ENCODE data around the gene DGLUCY.
"Not testable (repeated sequence)": the region's sequence is repeated elsewhere in the genome, so short reads cannot be mapped to it uniquely, and the experiment has no call there.

DGLUCY gene

DNA sequence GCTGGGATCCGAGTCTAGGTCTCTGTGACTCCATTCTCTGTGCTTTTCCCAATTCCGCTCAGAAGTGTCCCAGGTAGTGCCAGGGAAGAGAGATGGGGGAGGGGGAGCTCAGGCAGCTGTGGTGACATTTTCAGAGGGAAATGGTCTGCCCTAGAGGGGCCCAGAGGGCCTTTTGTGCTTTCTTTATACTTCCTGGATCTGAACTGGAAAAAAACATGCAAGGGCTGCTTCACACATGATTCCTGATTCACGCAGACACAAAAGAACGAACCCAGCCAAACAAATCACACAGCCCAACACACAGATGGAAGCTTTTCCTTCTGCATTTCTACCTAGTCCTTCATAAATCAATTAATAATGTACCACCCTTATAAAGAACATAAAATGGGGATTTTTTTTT, 104.1 kb downstream of the DGLUCY start:
- DNase-seq: no peak

GRCh38 chr14:91219517-91220389, 105.9 kb downstream of the DGLUCY start:
- DNase-seq: no peak

DNA sequence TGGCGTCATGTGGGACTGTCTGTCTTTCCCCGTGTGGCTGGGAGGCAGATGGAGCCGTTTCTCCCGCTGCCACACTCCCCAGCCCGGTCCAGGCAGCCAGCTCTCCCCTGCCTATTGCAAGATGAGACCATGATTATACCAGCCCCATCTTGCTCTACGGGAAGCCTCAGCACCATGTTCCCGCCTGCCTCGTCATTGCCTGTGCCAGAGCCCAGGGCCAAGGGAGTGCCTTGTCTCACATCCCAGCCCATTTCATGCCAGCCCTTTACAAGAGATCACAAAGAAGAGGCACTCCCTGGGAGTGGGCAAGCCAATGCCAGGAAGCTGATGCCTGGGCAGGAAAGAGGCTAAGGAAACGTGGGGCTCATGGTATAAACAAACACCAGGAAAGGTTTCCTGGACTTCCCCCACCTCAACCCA, 106.7 kb downstream of the DGLUCY start:
- DNase-seq: no peak

DNA sequence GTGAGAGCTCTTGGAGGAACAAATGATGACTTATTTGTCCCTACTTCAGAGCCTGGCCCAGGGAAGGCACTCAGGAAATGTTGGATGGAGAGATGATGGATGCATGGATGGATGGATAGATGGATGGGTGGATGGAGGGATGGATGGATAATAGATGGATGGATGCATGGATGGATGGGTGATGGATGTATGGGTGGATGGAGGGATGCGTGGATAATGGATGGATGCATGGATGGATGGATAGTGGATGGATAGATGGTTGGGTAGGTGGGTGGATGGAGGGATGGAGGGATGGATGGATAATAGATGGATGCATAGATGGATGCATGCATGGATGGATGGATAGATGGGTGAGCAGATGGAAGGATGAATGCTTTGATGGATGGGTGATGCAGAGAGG, 107.4 kb downstream of the DGLUCY start:
- DNase-seq: no peak

DNA sequence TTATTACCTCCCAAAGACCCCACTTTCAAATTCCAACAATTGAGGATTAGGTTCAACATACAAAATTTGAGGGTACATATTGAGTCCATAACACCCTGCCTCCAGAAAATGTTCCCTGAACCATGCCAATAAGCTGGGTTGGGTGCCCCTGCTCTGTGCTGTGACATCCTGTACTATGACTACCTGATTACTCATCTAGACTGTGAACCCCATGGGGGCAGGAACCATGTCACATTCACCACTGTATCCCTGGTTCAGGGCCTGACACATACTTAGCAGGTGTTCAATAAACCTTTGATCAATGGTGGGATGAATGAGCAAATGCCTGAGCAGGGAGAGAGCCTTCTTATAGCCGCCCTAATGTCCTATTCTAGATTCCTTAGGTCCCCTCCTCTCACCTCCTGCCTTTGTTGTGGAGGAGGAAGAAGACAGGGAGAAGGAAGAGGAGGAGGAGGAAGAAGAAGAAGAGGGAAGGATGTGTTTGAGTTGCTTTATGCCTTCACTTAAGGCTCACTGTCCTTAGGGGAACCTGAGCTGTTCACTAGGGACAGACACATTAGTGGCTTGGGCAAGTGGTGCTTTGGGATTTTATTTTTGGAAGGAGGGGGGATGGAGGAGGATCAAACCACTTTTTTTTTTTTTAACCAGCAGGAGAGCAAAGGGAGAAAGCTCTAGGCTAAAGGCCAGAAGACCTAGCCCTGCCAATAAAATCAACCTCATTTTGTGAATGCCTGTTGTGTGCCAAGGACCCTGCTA, 109.3 kb downstream of the DGLUCY start:
- no peak for DNase-seq

- DNase-seq: no peak
Observed at GRCh38 chr14:91225025-91225424, 111.2 kb downstream of the DGLUCY start.

DNA sequence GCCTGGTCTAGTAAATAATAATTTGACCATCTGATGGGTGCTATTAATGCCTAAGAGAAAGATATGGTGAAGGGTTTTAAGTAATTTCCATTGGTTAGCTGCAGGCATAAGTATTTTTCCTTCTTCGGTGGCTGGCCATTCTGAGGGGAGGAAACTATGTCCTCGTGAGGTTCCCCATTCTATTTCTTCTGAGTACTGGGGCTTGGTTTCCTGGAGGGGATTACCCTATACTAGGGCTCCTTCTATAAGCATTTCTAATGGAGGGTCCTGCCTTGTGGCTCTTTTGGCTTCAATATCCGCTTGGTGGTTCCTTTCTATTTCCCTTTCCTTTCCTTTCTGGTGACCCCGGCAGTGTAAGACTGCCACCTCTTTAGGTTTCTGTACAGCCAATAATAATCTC, 112.5 kb downstream of the DGLUCY start:
- DNase-seq: not testable (repeated sequence)

DNA sequence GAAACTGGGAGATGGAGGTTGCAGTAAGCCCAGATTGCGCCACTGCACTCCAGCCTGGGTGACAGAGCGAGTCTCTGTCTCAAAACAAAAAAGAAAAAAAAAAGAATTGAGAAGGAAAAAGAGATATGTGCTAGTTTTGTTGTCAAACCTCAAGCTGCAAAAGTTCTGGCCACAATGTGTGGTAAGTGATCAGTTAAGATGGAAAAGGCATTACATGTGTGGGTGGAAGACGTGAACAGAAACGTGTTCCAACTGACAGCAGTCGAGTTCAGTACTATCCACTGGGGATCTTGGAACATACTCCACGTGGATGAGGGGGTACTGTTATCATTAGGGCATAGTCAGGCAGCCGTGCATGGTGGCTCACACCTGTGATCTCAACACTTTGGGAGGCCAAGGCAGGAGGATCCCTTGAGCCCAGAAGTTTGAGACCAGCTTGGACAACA, 113.3 kb downstream of the DGLUCY start:
- DNase-seq: no peak

DNA sequence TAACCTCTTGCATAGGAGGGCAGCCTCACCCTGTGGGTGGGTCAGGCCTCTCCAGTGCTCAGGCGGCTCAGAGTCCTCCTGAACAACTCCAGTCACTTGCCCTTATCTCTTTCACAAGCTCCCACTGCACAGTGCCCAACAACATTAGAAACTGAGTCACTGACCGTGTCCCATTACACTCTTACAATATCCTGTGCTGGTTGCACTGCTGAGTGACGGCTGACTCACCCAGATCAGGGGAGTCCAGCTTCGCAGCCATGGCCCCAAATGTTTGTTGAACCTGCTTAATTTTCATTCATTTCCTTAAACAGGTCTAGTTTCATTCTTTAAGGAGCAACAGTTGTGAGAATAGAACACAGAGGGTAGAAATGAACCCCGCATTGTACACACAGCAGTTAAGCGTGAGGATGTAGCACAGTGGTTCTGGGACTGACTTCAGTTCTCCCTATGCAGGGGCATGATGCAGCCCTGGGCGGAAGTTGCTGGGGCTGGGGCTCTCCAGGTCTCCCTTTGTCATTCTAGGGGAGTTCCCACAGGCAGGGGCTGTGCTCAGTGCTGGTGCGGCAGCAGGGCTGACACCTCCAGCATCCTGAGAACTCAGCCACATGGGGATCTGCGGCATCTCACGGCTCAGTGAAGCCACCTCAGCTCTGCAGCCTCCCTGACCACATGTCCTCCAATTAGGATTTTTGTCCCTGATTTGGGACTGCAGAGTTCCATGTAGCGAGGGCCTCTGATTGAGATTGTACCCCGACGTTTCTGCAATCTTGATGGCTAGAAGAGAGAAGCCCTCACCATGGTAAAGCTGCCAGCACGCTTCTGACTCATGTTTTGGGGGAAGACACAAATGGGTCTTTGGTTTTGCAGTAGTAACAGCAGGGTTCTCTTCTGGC, 114.5 kb downstream of the DGLUCY start:
- DNase-seq: no peak

DNA sequence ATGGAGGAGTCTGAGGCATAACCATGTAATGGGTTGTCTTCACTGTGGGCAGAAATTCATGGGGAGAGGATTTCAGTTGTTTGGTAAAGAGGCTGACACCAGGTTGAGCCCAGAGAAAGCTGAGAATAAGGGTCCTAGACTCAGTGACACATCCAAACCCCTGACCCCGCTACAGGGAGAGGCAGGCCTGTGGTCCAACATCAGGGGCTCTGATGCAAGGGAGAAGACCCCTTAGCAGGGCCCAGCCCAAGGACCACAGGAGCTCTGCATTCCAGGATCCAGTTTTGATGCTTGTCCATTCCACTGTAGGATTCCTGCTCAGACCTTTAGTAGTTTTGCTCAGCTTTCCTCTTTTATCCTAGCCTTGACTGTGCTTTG, 115.1 kb downstream of the DGLUCY start:
- no peak for DNase-seq

GRCh38 chr14:91229743-91230200, 115.9 kb downstream of the DGLUCY start:
- no peak for DNase-seq

GRCh38 chr14:91230397-91231035, 116.6 kb downstream of the DGLUCY start:
- DNase-seq: no peak

DNA sequence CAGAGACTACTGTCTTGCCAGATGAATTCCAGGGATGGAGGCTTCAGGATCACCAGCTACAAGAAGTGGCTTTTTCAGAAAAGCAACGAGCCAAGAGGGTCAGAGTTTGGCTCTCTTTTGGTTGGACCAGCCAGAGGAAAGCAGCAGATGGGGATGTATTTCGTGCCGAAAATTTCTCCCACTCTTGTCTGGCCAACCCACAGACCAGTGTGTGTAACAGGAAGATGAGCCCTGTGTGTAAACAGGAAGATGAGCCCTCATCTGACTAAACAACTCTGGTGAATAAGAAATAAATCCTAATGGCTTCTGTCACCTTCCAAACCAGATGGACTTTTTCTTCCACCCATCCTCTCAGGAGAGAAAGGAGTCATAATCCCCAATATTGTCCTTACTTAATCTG, 117.6 kb downstream of the DGLUCY start:
- DNase-seq: no peak

GRCh38 chr14:91232052-91232451, 118.2 kb downstream of the DGLUCY start:
- DNase-seq: no peak

GRCh38 chr14:91232603-91233002, 118.7 kb downstream of the DGLUCY start:
- no peak for DNase-seq

DNA sequence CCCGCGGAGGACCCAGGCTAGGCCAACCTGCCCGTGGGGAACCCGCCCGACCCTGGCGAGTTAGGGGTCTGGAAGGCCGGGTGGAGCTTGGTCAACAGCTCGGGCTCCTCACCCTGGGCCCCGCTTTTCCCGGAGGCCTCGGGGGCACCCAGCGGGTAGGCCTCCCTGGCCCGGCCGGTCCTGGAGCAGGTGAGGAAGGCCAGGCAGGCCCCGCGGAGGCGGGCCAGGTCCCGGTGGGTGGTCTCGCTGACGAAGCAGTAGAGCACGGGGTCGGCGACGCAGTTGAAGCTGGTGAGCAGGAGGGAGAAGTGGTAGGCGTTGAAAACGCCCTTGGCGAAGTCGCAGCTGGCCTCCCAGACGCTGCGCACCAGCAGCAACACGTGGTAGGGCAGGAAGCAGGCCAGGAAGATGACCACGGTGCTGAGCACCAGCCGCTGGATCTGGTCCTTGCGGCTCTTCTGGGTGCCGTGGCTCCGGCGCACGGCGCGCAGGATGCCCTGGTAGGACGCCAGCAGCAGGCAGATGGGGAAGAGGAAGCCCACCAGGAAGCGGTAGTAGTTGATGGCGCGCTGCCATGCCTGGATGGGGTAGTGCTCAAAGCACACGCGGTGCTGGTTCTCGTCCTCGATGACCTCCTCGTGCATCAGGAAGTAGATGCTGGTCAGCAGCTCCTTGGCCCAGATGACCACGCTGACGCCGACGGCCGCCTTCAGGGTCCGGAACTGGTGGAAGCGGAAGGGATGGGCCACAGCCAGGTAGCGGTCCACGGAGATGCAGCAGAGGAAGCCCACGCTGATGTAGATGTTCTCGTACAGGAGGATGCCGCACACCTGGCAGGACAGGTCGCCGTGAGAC, 120.3 kb downstream of the DGLUCY start:
- no peak for DNase-seq

- no peak for DNase-seq
Observed at GRCh38 chr14:91234791-91235114, 120.9 kb downstream of the DGLUCY start.

DNA sequence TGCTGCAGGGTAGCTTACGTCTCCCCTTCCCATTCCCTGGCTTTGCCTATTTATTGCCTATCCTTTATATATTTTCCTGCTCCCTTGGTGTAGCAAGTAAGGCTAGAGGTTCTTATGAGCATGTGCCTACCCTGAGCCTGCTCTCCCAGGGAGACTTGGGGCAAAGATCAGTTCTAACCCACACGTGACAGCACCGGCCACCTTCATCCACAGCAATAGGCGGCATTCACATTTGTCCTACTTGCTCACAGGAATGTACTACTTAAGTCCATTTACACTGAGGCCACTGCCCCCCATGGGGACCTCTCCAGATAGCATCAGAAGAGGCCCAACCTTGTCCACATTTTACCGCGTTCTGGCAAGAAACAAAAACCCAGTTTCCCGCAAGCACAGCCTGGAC, 122.0 kb downstream of the DGLUCY start:
- DNase-seq: no peak

- DNase-seq: no peak
Observed at GRCh38 chr14:91237219-91237618, 123.3 kb downstream of the DGLUCY start.

GRCh38 chr14:91238085-91238484, 124.2 kb downstream of the DGLUCY start:
- DNase-seq: no peak

- no peak for DNase-seq
Observed at GRCh38 chr14:91238661-91239060, 124.8 kb downstream of the DGLUCY start.

GRCh38 chr14:91241863-91242262, 128.0 kb downstream of the DGLUCY start:
- no peak for DNase-seq

Data from NCI-H2227 treated with DMSO at 0.1 percent for 48 hours (cell line).